ENCODE measurements around the gene P2RX7. TPM values are rescaled to one million over a fixed set of nuclear protein-coding genes. Genes with fewer than 3 reads are reported as not detected.

P2RX7 gene
- total and polyA plus RNA-seq, 12 donors, result 1.2 to 13.5 (median 6.2) TPM

DNA sequence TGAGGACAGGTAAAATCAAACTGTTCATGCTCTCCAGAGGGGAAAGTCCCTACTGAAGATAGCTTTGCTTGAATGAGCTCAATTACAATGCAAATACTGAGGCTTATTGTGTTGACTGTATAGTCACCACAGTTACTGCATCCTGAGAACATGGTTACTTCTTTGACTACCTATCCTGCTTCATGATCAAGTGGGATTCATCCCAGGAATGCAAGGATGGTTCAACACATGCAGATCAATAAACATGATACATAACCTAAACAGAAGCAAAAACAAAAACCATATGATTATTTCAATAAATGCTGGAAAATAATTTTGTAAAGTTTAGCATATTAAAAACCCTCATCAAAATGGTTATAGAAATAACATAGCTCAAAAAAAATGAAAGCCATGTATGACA is 32.9 kb upstream of the P2RX7 start:
- Histone ChIP-seq H3K4me1 (replicated peaks in 1 of 2) (peaks cover 0 to 10% of the 10 kb centered on the region in 2 donors), H3K27me3 (no peaks in the 10 kb centered on the region), H3K9me3 (replicated peaks in 1 of 3) (no peaks in the 10 kb centered on the region), H3K27ac (no peak overlapping the region), H3K36me3 (replicated peaks in 1 of 2) (no peaks in the 10 kb centered on the region), H3K4me3 (no peak overlapping the region)
- DNase-seq, result no peak
- intact Hi-C loops (cut with DNase I), result loop anchor here (5.0 to 10.0 kb wide), 3 partner anchors 37 to 495 kb away; no protein-coding TSS in a partner anchor
- TF ChIP-seq POLR2A (IDR thresholded peaks at IDR 0.05), result no peak
- TF ChIP-seq, protein P1, sequence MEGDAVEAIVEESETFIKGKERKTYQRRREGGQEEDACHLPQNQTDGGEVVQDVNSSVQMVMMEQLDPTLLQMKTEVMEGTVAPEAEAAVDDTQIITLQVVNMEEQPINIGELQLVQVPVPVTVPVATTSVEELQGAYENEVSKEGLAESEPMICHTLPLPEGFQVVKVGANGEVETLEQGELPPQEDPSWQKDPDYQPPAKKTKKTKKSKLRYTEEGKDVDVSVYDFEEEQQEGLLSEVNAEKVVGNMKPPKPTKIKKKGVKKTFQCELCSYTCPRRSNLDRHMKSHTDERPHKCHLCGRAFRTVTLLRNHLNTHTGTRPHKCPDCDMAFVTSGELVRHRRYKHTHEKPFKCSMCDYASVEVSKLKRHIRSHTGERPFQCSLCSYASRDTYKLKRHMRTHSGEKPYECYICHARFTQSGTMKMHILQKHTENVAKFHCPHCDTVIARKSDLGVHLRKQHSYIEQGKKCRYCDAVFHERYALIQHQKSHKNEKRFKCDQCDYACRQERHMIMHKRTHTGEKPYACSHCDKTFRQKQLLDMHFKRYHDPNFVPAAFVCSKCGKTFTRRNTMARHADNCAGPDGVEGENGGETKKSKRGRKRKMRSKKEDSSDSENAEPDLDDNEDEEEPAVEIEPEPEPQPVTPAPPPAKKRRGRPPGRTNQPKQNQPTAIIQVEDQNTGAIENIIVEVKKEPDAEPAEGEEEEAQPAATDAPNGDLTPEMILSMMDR (IDR thresholded peaks at IDR 0.05), result no peak

DNA sequence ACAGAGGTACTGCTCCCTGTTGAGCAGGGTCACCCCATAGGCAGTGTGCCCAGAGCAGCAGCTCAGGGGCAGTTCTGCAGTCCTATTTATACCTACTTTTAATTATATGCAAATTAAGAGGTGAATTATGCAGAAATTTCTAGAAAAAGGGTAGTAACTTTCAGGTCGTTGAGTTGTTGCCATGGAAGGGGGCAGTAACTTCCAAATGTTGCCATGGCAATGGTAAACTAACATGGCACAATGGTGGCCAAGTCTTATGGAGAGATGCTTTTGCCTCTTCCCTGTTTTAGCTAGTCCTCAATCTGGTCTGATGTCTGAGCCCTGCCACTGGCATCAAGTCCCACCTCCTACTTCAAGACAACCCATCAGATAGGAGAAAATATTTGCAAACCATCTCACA is 30.4 kb upstream of the P2RX7 start:
- WGBS, 4 donors, result 26 to 50% (median 34%) methylated on average over 1 of the region's 1 CpG
- intact Hi-C loops (cut with DNase I), result no loop called here

DNA sequence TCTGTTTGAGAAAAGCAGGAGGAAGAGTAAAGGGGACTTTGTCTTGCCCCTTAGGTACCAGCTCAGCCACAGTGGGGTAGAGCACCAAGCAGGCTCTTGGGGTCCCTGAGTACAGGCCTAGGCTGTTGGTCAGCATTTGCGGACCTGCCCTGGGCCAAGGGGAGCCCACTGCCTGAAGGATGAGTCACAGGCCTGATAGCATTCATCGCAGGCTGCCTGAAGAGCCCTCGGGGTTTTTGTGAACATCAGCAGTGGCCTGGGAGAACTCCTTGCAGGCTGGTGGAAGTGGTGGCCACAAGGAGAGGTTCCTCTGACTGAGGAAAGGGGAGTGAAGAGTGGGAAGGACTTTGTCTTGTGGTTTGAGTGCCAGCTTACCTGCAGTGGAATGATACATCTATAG is 25.0 kb upstream of the P2RX7 start:
- intact Hi-C loops (cut with DNase I), result no loop called here
- 79 to 86% (median 81%) methylated on average over 3 of the region's 3 CpGs for WGBS, 4 donors
- TF ChIP-seq, protein P1 (IDR thresholded peaks at IDR 0.05), result no peak
- no peak for TF ChIP-seq POLR2A (IDR thresholded peaks at IDR 0.05)
- Histone ChIP-seq H3K27me3 (no peaks in the 10 kb centered on the region), H3K36me3 (replicated peaks in 1 of 2) (no peaks in the 10 kb centered on the region), H3K9me3 (replicated peaks in 1 of 3) (no peaks in the 10 kb centered on the region), H3K27ac (no peak overlapping the region), H3K4me1 (replicated peaks in 1 of 2) (peaks cover 0 to 6% of the 10 kb centered on the region in 2 donors), H3K4me3 (no peak overlapping the region)
- no peak for DNase-seq

More for the DNA sequence above, 30.4 kb upstream of the P2RX7 start:
- H3K9me3 ChIP-seq (replicated peaks in 1 of 3), result no peaks in the 10 kb centered on the region
- no peaks in the 10 kb centered on the region for H3K36me3 ChIP-seq (replicated peaks in 1 of 2)
- no peaks in the 10 kb centered on the region for H3K27me3 ChIP-seq
- no peak for DNase-seq
- H3K4me3 ChIP-seq, result no peak overlapping the region
- TF ChIP-seq, protein P1 (IDR thresholded peaks at IDR 0.05), result no peak
- TF ChIP-seq POLR2A (IDR thresholded peaks at IDR 0.05), result no peak
- no peak overlapping the region for H3K27ac ChIP-seq
- no peaks in the 10 kb centered on the region for H3K4me1 ChIP-seq (replicated peaks in 1 of 2)

DNA sequence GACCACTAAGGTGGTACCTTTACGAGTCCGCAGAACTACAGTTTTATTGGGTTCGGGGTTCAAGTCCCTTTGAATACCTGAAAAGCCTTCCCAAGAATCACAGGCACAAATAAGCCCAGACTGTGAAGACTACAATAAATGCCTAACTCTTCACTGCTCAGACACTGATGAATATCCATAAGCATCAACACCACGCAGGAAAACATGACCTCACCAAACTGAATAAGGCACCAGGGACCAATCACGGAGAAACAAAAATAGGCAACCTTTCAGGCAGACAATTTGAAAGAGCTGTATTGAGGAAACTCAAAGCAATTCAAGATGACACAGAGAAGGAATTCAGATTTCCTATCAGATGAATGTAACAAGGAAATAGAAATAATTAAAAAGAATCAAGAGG is 24.2 kb upstream of the P2RX7 start:
- intact Hi-C loops (cut with DNase I), result no loop called here
- Histone ChIP-seq H3K36me3 (replicated peaks in 1 of 2) (no peaks in the 10 kb centered on the region), H3K9me3 (replicated peaks in 1 of 3) (no peaks in the 10 kb centered on the region), H3K4me3 (no peak overlapping the region), H3K27ac (no peak overlapping the region), H3K27me3 (no peaks in the 10 kb centered on the region), H3K4me1 (replicated peaks in 1 of 2) (peaks cover 0 to 6% of the 10 kb centered on the region in 2 donors)
- 69 to 78% (median 73%) methylated on average over 5 of the region's 5 CpGs for WGBS, 4 donors
- TF ChIP-seq, protein P1 (IDR thresholded peaks at IDR 0.05), result no peak
- no peak for TF ChIP-seq POLR2A (IDR thresholded peaks at IDR 0.05)
- DNase-seq, result no peak

Data from adrenal gland (tissue), 12 donors.